Measurements from ENCODE around the gene UBXN11. TPM values are rescaled to one million over a fixed set of nuclear protein-coding genes. Genes with fewer than 3 reads are reported as not detected.

Gene UBXN11
- total RNA-seq, 4 donors from 2014 or later, result 13.8 to 48.3 (median 19.7) TPM

- H3K9me3 ChIP-seq, result no peaks in the 10 kb centered on the region
- H3K27me3 ChIP-seq, result no peaks in the 10 kb centered on the region
- H3K4me1 ChIP-seq, result no peaks in the 10 kb centered on the region
- no peak overlapping the region for H3K27ac ChIP-seq
- no peak overlapping the region for H3K4me3 ChIP-seq
- no peak for TF ChIP-seq EP300 (IDR thresholded peaks at IDR 0.05)
- no peak for TF ChIP-seq CTCF (IDR thresholded peaks at IDR 0.05)
- no peak for TF ChIP-seq POLR2A (IDR thresholded peaks at IDR 0.05)
- no peak for DNase-seq (ENCODE audit: low spot score in 2 of 2)
- 91 to 92% methylated on average over 5 of the region's 5 CpGs for WGBS, 2 donors
- peaks cover 0 to 93% (median 0%) of the 10 kb centered on the region in 3 donors for H3K36me3 ChIP-seq
Observed at GRCh38 chr1:26259578-26259977, 46.9 kb downstream of the UBXN11 start.

- 86 to 89% methylated on average over 2 of the region's 2 CpGs for WGBS, 2 donors
- H3K4me1 ChIP-seq, result no peaks in the 10 kb centered on the region
- peaks cover 0 to 87% (median 0%) of the 10 kb centered on the region in 3 donors for H3K36me3 ChIP-seq
- H3K27me3 ChIP-seq, result no peaks in the 10 kb centered on the region
- no peak for DNase-seq (ENCODE audit: low spot score in 2 of 2)
- H3K9me3 ChIP-seq, result no peaks in the 10 kb centered on the region
- H3K4me3 ChIP-seq, result no peak overlapping the region
- no peak overlapping the region for H3K27ac ChIP-seq
- no peak for TF ChIP-seq POLR2A (IDR thresholded peaks at IDR 0.05)
- no peak for TF ChIP-seq CTCF (IDR thresholded peaks at IDR 0.05)
- no peak for TF ChIP-seq EP300 (IDR thresholded peaks at IDR 0.05)
Observed at GRCh38 chr1:26259005-26259404, 47.4 kb downstream of the UBXN11 start.

GRCh38 chr1:26257222-26257621, 49.2 kb downstream of the UBXN11 start:
- WGBS, 2 donors, result 92 to 94% methylated on average over 2 of the region's 2 CpGs
- Histone ChIP-seq H3K9me3 (no peaks in the 10 kb centered on the region), H3K4me1 (no peaks in the 10 kb centered on the region), H3K27me3 (no peaks in the 10 kb centered on the region), H3K27ac (no peak overlapping the region), H3K4me3 (no peak overlapping the region), H3K36me3 (peaks cover 0 to 71% (median 0%) of the 10 kb centered on the region in 3 donors)
- TF ChIP-seq CTCF (IDR thresholded peaks at IDR 0.05), result no peak
- TF ChIP-seq EP300 (IDR thresholded peaks at IDR 0.05), result no peak
- no peak for TF ChIP-seq POLR2A (IDR thresholded peaks at IDR 0.05)
- no peak for DNase-seq (ENCODE audit: low spot score in 2 of 2)

- Histone ChIP-seq H3K4me1 (no peaks in the 10 kb centered on the region), H3K27ac (no peak overlapping the region), H3K4me3 (no peak overlapping the region), H3K9me3 (no peaks in the 10 kb centered on the region), H3K27me3 (no peaks in the 10 kb centered on the region), H3K36me3 (peaks cover 0 to 59% (median 0%) of the 10 kb centered on the region in 3 donors)
- DNase-seq (ENCODE audit: low spot score in 2 of 2), result no peak
- no peak for TF ChIP-seq POLR2A (IDR thresholded peaks at IDR 0.05)
- TF ChIP-seq CTCF (IDR thresholded peaks at IDR 0.05), result no peak
- TF ChIP-seq EP300 (IDR thresholded peaks at IDR 0.05), result no peak
- 82 to 92% methylated on average over 3 of the region's 3 CpGs for WGBS, 2 donors
Observed at GRCh38 chr1:26254404-26254803, 52.0 kb downstream of the UBXN11 start.

- no peak overlapping the region for H3K27ac ChIP-seq
- 75 to 77% methylated on average over 7 of the region's 7 CpGs for WGBS, 2 donors
- no peak for TF ChIP-seq POLR2A (IDR thresholded peaks at IDR 0.05)
- no peaks in the 10 kb centered on the region for H3K4me1 ChIP-seq
- H3K36me3 ChIP-seq, result peaks cover 0 to 47% (median 0%) of the 10 kb centered on the region in 3 donors
- no peaks in the 10 kb centered on the region for H3K9me3 ChIP-seq
- DNase-seq (ENCODE audit: low spot score in 2 of 2), result no peak
- no peak overlapping the region for H3K4me3 ChIP-seq
- H3K27me3 ChIP-seq, result no peaks in the 10 kb centered on the region
Observed at GRCh38 chr1:26252718-26253117, 53.7 kb downstream of the UBXN11 start.

GRCh38 chr1:26239936-26240335, 66.5 kb downstream of the UBXN11 start:
- no peaks in the 10 kb centered on the region for H3K27me3 ChIP-seq
- 41 to 45% methylated on average over 4 of the region's 4 CpGs for WGBS, 2 donors
- H3K36me3 ChIP-seq, result peaks cover 0 to 10% (median under 1%) of the 10 kb centered on the region in 3 donors
- peaks cover 0 to 20% (median 2%) of the 10 kb centered on the region in 4 donors for H3K4me1 ChIP-seq
- peak overlapping the region in 2 of 4 donors; percentile 44 to 60 for H3K27ac ChIP-seq
- H3K4me3 ChIP-seq, result no peak overlapping the region
- DNase-seq (ENCODE audit: low spot score in 2 of 2), result no peak
- TF ChIP-seq EP300 (IDR thresholded peaks at IDR 0.05) (no peak), CTCF (IDR thresholded peaks at IDR 0.05) (no peak)
- no peaks in the 10 kb centered on the region for H3K9me3 ChIP-seq

All from tibial nerve (tissue), 4 donors.